ENCODE measurements around the gene NEURL1B.
A peak's percentile ranks its signal among the peaks of the same experiment; 100 is the strongest.
"Not testable (repeated sequence)": the region's sequence is repeated elsewhere in the genome, so short reads cannot be mapped to it uniquely, and the experiment has no call there.

Gene NEURL1B

DNA sequence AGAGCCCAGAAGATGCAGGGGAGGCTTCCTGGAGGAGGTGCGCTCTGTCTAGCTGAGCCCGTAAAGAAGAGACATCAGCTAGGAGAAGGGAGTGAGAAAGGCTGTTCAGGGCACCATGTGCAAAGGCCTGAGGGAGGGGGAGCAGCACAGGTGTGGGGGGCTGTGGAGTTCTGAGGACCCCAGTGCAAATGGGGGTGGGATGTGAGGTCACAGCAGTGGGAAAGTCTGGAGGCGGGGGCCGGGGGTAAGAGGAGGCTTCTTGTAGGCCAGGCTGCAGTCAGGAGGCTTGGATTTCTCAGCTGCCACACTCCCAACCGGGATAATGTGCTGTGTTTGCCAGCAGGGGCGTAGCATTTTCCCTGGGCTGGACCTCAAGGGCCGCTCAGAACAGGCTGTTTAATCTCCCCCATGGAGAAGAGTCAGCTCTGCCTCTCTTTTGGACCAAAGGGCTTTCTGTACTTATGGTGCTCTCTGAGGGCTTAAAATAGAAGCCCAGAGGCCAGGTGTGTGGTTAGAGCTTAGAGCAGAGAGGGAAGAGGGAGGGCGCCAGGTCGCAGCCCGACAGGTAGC is 5.7 kb downstream of the NEURL1B start:
- H3K4me3 ChIP-seq (ENCODE audit: low read length): no peak overlapping the region

DNA sequence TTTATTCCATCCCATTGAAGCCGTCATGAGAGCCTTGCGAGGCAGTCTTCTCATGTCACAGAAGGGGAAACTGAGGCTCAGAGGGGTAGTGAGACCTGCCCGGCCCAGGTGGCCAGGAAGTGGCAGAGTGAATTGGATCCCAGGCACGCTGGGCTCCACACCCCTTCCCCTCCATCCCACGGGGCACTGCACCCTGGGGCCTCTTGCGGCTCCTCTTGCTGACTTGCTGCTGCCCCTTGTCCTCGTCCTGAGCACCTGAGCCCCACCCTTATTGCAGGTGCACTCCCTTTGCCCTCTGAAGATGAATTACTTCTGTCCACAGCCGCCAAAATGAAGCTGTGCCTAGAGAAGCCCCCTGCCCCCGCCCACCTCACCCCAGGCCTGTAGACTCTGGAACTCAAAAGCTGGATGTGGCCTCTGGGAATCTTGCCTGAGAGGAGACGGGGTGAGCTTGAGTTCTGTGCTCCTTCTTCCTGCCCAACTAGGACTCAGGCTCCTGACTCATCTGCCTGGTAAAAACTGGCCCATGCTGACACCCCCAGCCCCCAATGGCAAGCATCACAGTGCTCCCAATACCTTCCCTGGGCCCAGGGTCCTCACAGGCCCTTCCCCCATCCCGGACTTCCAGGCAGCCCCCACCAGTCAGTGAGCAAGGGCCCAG is 6.4 kb downstream of the NEURL1B start:
- no peak for DNase-seq (ENCODE audit: low read depth)

More for the DNA sequence above, 5.7 kb downstream of the NEURL1B start:
- TF ChIP-seq, protein P1, sequence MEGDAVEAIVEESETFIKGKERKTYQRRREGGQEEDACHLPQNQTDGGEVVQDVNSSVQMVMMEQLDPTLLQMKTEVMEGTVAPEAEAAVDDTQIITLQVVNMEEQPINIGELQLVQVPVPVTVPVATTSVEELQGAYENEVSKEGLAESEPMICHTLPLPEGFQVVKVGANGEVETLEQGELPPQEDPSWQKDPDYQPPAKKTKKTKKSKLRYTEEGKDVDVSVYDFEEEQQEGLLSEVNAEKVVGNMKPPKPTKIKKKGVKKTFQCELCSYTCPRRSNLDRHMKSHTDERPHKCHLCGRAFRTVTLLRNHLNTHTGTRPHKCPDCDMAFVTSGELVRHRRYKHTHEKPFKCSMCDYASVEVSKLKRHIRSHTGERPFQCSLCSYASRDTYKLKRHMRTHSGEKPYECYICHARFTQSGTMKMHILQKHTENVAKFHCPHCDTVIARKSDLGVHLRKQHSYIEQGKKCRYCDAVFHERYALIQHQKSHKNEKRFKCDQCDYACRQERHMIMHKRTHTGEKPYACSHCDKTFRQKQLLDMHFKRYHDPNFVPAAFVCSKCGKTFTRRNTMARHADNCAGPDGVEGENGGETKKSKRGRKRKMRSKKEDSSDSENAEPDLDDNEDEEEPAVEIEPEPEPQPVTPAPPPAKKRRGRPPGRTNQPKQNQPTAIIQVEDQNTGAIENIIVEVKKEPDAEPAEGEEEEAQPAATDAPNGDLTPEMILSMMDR (conservative IDR thresholded peaks at IDR 0.05; ENCODE audit: low read length): peak; percentile 34
- no peak for DNase-seq (ENCODE audit: low read depth)

GRCh38 chr5:172648013-172648381 is 6.9 kb downstream of the NEURL1B start:
- TF ChIP-seq, protein P1 (conservative IDR thresholded peaks at IDR 0.05; ENCODE audit: low read length): no peak
- no peak overlapping the region for H3K4me3 ChIP-seq (ENCODE audit: low read length)
- DNase-seq (ENCODE audit: low read depth): no peak

More for the DNA sequence above, 6.4 kb downstream of the NEURL1B start:
- TF ChIP-seq, protein P1 (conservative IDR thresholded peaks at IDR 0.05; ENCODE audit: low read length): no peak
- H3K4me3 ChIP-seq (ENCODE audit: low read length): no peak overlapping the region

- TF ChIP-seq, protein P1 (conservative IDR thresholded peaks at IDR 0.05; ENCODE audit: low read length): no peak
- no peak overlapping the region for H3K4me3 ChIP-seq (ENCODE audit: low read length)
- DNase-seq (ENCODE audit: low read depth): no peak
Measured at GRCh38 chr5:172648755-172649154, 7.7 kb downstream of the NEURL1B start.

GRCh38 chr5:172656496-172656895 is 15.4 kb downstream of the NEURL1B start:
- H3K4me3 ChIP-seq (ENCODE audit: low read length); DNase-seq (ENCODE audit: low read depth): not testable (repeated sequence)

DNA sequence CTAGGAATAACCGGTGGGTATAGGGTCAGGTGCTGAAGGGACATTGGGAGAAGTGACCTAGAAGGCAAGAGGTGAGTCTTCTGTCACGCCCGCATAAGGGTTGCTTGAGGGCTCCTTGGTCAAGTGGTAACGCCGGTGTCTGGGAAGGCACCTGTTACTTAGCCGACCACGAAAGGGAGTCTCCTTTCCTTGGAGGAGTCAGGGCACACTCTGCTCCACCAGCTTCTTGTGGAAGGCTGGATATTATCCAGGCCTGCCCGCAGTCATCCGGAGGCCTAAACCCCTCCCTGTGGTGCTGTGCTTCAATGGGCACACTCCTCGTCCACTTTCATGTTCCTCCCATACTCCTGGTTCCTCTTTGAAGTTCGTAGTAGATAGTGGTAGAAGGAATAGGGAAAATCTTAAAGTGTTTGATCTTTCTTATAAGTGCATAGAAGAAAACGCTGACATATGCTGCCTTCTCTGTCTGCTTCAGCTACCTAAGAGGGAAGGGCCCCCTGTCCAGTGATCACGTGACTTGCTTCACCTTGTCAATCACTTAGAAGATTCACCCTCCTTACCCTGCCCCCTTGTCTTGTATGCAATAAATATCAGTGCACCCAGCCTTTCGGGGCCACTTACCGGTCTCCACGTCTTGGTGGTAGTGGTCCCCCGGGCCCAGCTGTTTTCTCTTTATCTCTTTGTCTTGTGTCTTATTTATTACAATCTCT is 16.6 kb downstream of the NEURL1B start:
- DNase-seq (ENCODE audit: low read depth); H3K4me3 ChIP-seq (ENCODE audit: low read length): not testable (repeated sequence)

DNA sequence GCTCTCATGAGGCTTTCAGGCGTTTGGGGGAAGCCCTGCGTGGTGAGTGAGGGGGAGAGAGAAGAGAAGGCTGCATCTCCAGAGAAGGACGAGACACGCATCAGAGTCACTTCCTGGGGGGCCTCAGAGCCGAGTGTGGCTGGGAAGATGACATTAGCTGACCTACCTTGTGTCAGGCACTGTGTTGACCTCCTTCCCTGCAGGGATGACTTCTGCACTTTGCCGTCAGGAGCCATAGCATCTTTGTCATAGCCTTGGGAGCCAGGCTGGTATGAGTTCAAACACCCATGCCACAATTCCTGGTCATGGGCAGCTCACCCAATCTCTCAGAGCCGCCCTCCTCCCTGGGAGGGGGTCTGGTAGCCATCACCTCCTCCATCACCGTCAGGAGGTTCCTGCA is 17.3 kb downstream of the NEURL1B start:
- no peak for DNase-seq (ENCODE audit: low read depth)

More for the DNA sequence above, 17.3 kb downstream of the NEURL1B start:
- TF ChIP-seq, protein P1 (conservative IDR thresholded peaks at IDR 0.05; ENCODE audit: low read length): no peak
- no peak overlapping the region for H3K4me3 ChIP-seq (ENCODE audit: low read length)
